Lower lobe of right lung (tissue), 2 donors: ENCODE results near the gene MCOLN3. TPM values are rescaled to one million over a fixed set of nuclear protein-coding genes. Genes with fewer than 3 reads are reported as not detected.

ENCODE experiments used
- ATAC-seq, 2 donors: fragments of 200-7000 bp; cut with Tn5 transposase; one replicate each; pipeline ENCODE4 v1.9.1; 2020 to 2022; ENCODE audit warnings: mild to moderate bottlenecking in 2 of 2, moderate library complexity in 2 of 2
- DNase-seq: peaks from one replicate; pipeline ENCODE4 v3.0.0-alpha.2; 2020
- H3K27ac ChIP-seq: fragments of 200-600 bp; one replicate; pipeline ENCODE4 v1.8.0; 2022
- H3K27me3 ChIP-seq: fragments of 200-600 bp; one replicate; pipeline ENCODE4 v1.8.0; 2022; ENCODE audit warnings: low read depth
- H3K36me3 ChIP-seq: fragments of 200-600 bp; one replicate; pipeline ENCODE4 v1.8.0; 2022; ENCODE audit warnings: mild to moderate bottlenecking
- H3K4me1 ChIP-seq: fragments of 200-600 bp; one replicate; pipeline ENCODE4 v1.8.0; 2022
- H3K4me3 ChIP-seq: fragments of 200-600 bp; one replicate; pipeline ENCODE4 v1.8.0; 2022; ENCODE audit warnings: mild to moderate bottlenecking
- H3K9me3 ChIP-seq: fragments of 200-600 bp; one replicate; pipeline ENCODE4 v1.8.0; 2022
- CTCF ChIP-seq: fragments of 200-600 bp; IDR thresholded peaks from one replicate; pipeline ENCODE4 v1.8.0; 2022; ENCODE audit warnings: antibody characterized with exemption, mild to moderate bottlenecking
- intact Hi-C: fragments of 100-400 bp; cut with DNase I; formaldehyde crosslinking; loops from one replicate; pipeline ENCODE4 v1.11.0; 2022
- long read RNA-seq: library from polyadenylated mRNA; unstranded; transcript quantifications from one replicate; pipeline ENCODE4 v2.0.0, GENCODE V29; 2021
- total RNA-seq: library from RNA; stranded (reverse); fragmentation: NEBNext Ultra II Directional; extraction: Animal tissue kit (Norgen Biotek cat#: 25700); gene quantifications from one replicate; pipeline ENCODE4 v1.2.1, GENCODE V29; 2021
- donor health status: DM: no; HTN: yes; CAD: no; lungs with severe emphysema.

Gene MCOLN3
- total RNA-seq, result 7.6 TPM
- long read RNA-seq, partial matches to known transcripts, result 3 of 18 reads
- long read RNA-seq, other reads (novel, unspliced or antisense), result 9 of 18 reads

GRCh38 chr1:85048296-85049064 lies at the start of gene MCOLN3:
TSS of gene MCOLN3 (minus strand) at chr1:85048500. CDS start at chr1:85045360, 3,140 bp downstream.
- Histone ChIP-seq H3K4me1 (peaks cover 8% of the 10 kb centered on the region), H3K36me3 (no peaks in the 10 kb centered on the region), H3K27me3 (peaks cover 26% of the 10 kb centered on the region), H3K4me3 (peak within 1 kb of the TSS; percentile 59), H3K9me3 (no peaks in the 10 kb centered on the region), H3K27ac (no peak within 1 kb of the TSS)
- TF ChIP-seq CTCF, result no peak
- intact Hi-C loops, result no loop called here
- DNase-seq, result peak; percentile 58
- peak; percentile 78 to 87 for ATAC-seq

GRCh38 chr1:85093644-85094043 lies 45.3 kb upstream of the MCOLN3 start:
- H3K27me3 ChIP-seq, result no peaks in the 10 kb centered on the region
- DNase-seq, result no peak
- no peak overlapping the region for H3K4me3 ChIP-seq
- ATAC-seq, result no peak
- H3K36me3 ChIP-seq, result no peaks in the 10 kb centered on the region
- H3K9me3 ChIP-seq, result no peaks in the 10 kb centered on the region
- intact Hi-C loops, result no loop called here
- no peak overlapping the region for H3K27ac ChIP-seq
- no peak for TF ChIP-seq CTCF
- H3K4me1 ChIP-seq, result no peaks in the 10 kb centered on the region

- H3K27me3 ChIP-seq, result no peaks in the 10 kb centered on the region
- no peaks in the 10 kb centered on the region for H3K4me1 ChIP-seq
- no peaks in the 10 kb centered on the region for H3K9me3 ChIP-seq
- no peak for TF ChIP-seq CTCF
- H3K4me3 ChIP-seq, result peak overlapping the region; percentile 7
- no peak for DNase-seq
- no peak overlapping the region for H3K27ac ChIP-seq
- no peaks in the 10 kb centered on the region for H3K36me3 ChIP-seq
- intact Hi-C loops, result no loop called here
- ATAC-seq, result peak in 1 of 2 donors; percentile 66
Measured at GRCh38 chr1:85091671-85092280, 43.5 kb upstream of the MCOLN3 start.

GRCh38 chr1:85090225-85090624 lies 41.9 kb upstream of the MCOLN3 start:
- DNase-seq, result no peak
- no peak for ATAC-seq
- no peaks in the 10 kb centered on the region for H3K27me3 ChIP-seq
- H3K9me3 ChIP-seq, result no peaks in the 10 kb centered on the region
- no peaks in the 10 kb centered on the region for H3K4me1 ChIP-seq
- no peak overlapping the region for H3K4me3 ChIP-seq
- TF ChIP-seq CTCF, result no peak
- intact Hi-C loops, result no loop called here
- no peak overlapping the region for H3K27ac ChIP-seq
- no peaks in the 10 kb centered on the region for H3K36me3 ChIP-seq

GRCh38 chr1:85089203-85089602 lies 40.9 kb upstream of the MCOLN3 start:
- Histone ChIP-seq H3K27me3 (no peaks in the 10 kb centered on the region), H3K36me3 (no peaks in the 10 kb centered on the region), H3K27ac (no peak overlapping the region), H3K4me1 (no peaks in the 10 kb centered on the region), H3K4me3 (no peak overlapping the region), H3K9me3 (no peaks in the 10 kb centered on the region)
- ATAC-seq (no peak), DNase-seq (no peak)
- intact Hi-C loops, result no loop called here
- TF ChIP-seq CTCF, result no peak
